SIG-M5 treated with dmso at 0.1 percent for 504 hours (cell line): Measurements from ENCODE around the gene KRTAP9-8.
"Not testable (repeated sequence)": the region's sequence is repeated elsewhere in the genome, so short reads cannot be mapped to it uniquely, and the experiment has no call there.

Source experiments
- DNase-seq: peaks from one replicate; lab custom pipeline; 2025; ENCODE audit not compliant: unreplicated experiment; lab: John Stamatoyannopoulos, UW

KRTAP9-8 gene

DNA sequence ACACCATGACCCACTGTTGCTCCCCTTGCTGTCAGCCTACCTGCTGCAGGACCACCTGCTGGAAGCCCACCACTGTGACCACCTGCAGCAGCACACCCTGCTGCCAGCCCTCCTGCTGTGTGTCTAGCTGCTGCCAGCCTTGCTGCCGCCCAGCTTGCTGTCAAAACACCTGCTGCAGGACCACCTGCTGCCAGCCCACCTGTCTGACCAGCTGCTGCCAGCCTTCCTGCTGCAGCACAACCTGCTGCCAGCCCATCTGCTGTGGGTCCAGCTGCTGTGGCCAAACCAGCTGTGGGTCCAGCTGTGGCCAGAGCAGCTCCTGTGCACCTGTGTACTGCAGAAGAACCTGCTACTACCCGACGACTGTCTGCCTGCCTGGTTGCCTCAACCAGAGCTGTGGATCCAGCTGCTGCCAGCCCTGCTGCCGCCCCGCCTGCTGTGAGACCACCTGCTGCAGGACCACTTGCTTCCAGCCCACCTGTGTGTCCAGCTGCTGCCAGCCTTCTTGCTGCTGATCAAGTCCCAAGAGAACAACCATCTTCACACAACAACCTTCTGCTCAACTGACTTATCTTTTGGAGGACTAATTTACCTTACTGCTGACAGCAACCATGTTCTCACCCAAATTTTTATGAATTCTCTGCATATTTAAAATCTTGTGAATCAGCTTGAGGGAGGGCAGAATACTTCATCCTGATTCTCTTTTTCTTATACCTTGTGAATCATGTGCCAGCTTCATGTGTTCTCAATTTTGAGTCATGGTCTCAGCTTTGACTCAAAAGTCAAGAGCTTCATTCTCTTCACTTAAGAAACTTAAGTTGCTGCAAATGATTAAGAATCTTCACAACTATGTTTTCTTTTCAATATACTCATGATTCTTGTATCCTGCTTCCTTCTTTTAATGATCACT is 17.8 kb downstream of the KRTAP9-8 start, which contains the start of gene KRTAP9-9:
TSS of gene KRTAP9-9 (plus strand) at position 4 of the 910 bp plus-strand sequence.
- DNase-seq: not testable (repeated sequence)

DNA sequence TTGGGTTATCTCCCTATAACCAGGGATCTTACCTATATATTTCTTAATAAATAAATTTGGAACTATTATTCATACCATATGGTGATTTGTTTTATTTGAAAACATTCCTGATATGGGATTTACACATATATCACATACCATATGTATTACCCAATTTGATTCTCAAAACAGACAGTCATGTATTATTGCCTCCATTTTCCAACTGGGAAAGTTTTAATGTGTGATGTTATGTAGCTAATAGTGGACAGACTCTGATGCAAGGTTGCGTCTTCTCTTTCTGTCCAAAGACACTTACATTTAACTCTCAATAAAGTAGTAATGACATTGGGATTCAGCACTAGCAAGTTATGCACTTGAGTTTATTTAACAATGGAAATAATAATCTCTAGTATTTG is 18.5 kb downstream of the KRTAP9-8 start:
- no peak for DNase-seq

DNA sequence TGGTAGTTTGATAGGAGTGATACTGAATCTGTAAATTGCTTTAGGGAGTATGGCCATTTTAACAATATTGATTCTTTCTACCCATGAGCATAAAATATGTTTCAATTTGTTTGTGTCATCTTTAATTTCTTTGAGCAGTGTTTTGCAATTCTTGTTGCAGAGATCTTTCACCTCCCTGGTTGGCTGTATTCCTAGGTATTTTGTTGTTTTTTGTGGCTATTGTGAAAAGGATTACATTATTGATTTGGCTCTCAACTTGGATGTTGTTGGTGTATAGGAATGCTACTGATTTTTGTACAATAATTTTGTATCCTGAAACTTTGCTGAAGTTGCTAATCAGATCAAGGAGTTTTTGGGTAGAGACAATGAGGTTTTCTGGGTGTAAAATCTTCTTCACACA is 20.6 kb downstream of the KRTAP9-8 start:
- no peak for DNase-seq

DNA sequence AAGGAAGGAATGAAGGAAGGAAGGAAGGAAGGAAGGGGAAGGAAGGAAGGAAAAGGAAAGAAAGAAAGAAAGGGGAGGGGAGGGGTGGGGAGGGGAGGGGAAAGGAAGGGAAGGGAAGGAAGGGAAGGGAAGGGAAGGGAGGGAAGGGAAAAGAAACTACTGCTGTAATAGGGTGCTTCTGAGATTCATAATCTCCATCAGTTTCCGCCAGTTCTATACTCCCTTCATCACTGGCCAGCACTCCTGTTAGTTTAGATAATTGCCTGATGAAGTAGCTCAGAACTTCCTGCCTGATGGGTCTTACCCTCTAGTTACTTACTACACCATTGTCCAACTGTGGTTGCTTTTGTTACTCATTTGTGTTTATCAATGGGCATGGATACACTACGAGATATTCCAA is 25.4 kb downstream of the KRTAP9-8 start:
- DNase-seq: no peak

DNA sequence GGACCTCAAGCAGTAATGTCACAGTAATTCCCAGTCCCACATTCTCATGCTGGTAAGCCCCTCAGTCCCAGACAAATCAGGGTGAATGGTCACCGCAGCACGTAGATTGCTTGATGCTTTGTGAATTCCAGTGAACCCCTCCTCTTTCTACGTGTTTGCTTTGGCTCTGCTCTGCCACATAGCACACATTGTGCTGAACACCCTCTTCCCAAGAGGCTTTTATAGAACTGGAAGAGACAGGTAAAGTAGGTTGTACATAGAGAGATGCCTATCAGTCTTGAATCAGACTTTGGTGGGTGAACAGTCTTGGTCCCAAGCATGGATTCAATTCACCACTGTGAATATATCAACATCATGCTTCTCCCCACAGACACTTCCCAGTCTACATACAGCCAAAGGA is 26.8 kb downstream of the KRTAP9-8 start:
- DNase-seq: no peak

DNA sequence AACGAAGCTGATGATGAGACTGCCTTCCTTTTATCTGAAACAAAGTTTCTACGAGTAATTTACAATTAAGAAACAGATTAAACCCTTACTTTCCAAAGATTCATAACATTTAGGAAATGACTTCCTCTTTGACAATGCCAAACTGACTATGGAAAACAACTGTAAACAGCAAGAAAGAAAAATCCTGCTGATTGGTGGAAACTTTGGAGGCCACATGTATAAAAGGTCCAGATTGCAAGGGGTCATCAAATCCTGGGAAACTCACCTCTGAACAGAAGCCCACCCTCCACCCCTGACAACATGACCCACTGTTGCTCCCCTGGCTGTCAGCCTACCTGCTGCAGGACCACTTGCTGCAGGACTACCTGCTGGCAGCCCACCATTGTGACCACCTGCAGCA is 27.3 kb downstream of the KRTAP9-8 start, which contains the start of gene KRTAP9-6:
TSS of gene KRTAP9-6 (plus strand) at position 301 of the 400 bp plus-strand sequence. CDS start at position 301, 0 bp downstream.
- DNase-seq: no peak

DNA sequence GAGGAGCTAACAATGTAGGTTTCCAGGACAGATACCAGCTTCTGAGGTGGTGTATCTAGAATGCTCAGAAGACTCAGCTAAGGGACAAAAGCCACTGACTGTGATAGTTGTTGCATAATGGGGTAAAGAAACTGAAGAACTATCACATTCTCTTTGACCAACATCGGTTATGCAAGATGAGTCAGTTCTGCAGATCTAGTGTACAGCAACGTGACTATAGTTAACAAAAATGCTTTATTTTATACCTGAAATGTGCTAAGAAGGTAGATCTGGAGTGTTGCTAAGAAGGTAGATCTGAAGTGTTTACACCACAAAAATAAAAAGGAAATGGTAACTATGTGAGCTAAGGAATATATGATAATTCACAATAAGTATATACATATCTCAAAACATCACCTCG is 29.9 kb downstream of the KRTAP9-8 start:
- no peak for DNase-seq

DNA sequence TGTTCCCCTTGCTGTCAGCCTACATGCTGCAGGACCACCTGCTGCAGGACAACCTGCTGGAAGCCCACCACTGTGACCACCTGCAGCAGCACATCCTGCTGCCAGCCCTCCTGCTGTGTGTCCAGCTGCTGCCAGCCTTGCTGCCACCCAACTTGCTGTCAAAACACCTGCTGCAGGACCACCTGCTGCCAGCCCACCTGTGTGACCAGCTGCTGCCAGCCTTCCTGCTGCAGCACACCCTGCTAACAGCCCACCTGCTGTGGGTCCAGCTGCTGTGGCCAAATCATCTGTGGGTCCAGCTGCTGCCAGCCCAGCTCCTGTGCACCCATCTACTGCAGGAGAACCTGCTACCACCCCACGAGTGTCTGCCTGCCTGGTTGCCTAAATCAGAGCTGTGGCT is 33.5 kb downstream of the KRTAP9-8 start:
- DNase-seq: not testable (repeated sequence)

DNA sequence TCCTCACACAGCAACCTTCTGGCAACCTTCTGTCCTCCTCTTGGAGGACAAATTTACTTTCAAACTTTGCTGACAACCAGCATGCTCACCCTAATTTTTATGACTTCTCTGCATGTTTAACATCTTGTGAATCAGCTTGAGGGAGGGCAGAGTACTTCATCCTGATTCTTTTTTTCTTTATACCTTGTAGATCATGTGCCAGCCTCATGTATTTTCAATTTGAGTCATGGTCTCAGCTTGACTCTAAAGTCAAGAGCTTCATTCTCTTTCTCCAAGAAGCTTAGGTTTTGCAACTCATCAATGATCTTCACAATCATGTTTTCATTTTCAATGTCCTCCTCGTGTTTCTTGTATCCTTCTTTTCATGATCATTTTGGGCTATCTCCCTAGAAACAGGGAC is 34.1 kb downstream of the KRTAP9-8 start:
- DNase-seq: no peak

DNA sequence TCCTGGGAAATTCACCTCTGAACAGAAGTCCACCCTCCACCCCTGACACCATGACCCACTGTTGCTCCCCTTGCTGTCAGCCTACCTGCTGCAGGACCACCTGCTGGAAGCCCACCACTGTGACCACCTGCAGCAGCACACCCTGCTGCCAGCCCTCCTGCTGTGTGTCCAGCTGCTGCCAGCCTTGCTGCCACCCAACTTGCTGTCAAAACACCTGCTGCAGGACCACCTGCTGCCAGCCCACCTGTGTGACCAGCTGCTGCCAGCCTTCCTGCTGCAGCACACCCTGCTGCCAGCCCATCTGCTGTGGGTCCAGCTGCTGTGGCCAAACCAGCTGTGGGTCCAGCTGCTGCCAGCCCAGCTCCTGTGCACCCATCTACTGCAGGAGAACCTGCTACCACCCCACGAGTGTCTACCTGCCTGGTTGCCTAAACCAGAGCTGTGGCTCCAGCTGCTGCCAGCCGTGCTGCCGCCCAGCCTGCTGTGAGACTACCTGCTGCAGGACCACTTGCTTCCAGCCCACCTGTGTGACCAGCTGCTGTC is 37.9 kb downstream of the KRTAP9-8 start, which contains the start of gene KRTAP9-7:
TSS of gene KRTAP9-7 (plus strand) at position 51 of the 543 bp plus-strand sequence. CDS start at position 51, 0 bp downstream.
- not testable (repeated sequence) for DNase-seq

DNA sequence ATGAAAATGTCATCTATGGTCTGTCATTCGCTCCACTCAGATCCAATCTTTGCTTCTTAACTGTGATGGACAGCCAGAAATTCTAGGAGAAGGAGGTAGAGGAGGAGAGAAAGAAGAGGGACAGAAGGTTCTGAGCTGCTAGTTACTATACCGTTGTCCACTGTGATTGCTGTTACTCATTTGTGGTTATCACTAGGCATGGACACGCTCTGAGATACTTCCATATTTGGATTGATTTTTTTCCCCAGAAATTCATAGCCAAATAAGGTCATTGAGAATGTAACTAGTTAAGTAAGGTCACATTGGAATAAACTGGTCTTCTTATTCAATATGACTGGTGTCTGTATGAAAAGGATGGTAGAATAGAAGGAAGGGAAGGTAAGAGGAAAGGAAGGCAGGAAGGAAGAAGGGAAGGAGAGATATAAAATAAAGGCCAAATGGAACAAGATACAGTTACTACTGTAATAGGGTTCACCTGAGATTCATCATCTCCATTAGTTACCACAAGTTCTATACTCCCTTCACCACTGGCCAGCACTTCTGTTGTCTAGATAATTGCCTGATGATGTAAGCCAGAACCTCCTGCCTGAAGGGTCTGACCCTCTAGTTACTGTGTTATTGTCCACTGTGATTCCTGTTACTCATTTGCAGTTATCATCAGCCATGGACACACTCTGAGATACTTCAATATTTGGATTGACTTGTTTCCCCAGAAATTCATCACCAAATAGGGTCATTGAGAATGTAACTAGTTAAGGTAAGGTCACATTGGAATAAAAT is 40.6 kb downstream of the KRTAP9-8 start:
- DNase-seq: no peak

DNA sequence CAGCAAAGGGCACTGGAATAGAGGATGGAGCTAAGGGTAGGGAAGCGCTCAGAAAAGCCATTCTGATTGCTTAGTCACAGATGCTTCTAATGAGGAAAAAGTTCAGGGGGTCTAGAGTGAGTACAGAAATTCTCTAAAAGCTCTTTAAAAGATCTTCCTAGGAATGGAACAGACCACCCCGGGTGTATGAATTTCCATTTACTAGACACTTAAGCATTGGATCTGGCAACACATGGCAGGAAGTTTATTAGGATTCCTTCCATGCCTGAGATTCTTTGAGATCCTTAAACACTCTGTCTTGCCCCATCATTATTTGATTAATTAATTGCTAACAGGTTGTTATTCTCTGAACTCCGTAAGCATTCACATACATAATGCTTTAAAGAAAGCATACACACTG is 46.2 kb downstream of the KRTAP9-8 start:
- DNase-seq: no peak

DNA sequence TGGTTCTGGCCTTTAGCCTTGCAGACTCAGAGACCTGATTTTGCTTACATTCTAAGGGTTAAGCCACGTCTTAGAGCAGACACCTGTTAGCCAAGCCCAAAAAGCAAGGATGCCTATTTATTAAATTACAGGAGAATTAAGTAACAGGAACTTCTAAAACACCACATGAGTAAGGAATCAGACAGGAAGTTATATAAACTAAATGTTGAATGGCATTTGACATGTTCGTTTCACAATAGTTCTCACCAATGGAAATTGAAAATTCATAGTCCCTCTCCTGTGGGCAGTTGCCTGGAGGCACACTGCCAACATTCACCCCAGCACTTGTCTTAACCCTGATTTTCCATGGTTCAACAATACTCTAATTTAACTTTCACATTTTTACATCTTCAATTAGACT is 46.7 kb downstream of the KRTAP9-8 start:
- no peak for DNase-seq

DNA sequence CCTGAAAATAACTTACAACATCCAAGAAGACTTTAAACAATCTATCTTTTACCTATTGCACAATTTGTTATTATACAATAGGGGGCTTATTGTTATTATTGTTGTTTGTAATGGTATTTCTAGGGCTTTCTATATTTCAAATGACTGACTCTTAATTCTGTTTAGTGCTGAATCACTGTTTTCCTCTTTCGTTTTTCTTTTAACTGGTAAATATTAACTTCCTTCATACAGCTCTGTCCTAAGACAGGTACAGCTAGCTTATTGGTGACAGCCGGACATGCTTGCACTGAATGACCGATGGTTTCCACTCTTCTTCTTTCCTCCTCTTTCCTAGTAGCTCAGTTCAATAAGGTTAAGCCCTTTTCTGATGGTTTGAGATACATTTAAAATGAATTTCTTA is 49.3 kb downstream of the KRTAP9-8 start:
- no peak for DNase-seq
